Stimulated activated CD8-positive, alpha-beta memory T cell treated with anti-CD3 and anti-CD28 coated beads, Interleukin-4, amount 100 ng/mL, for 4 hours (primary cell): Measurements from ENCODE around the gene PCNT.

Experiments
- DNase-seq, 2 donors: peaks; one replicate each; pipeline ENCODE4 v3.0.0-alpha.2; 2020; ENCODE audit warnings: low read depth in 2 of 2, low spot score in 1 of 2

PCNT gene

GRCh38 chr21:46477765-46478164, 153.8 kb downstream of the PCNT start:
- DNase-seq, result no peak

GRCh38 chr21:46478910-46479309, 155.0 kb downstream of the PCNT start:
- no peak for DNase-seq

GRCh38 chr21:46480466-46480865, 156.5 kb downstream of the PCNT start:
- DNase-seq, result no peak

- no peak for DNase-seq
Measured at GRCh38 chr21:46482225-46482845, 158.4 kb downstream of the PCNT start.

- no peak for DNase-seq
Measured at GRCh38 chr21:46482846-46483231, 158.9 kb downstream of the PCNT start.

- DNase-seq, result no peak
Measured at GRCh38 chr21:46483300-46484295, 159.6 kb downstream of the PCNT start.

- no peak for DNase-seq
Measured at GRCh38 chr21:46486481-46487126, 162.6 kb downstream of the PCNT start.

- no peak for DNase-seq
Measured at GRCh38 chr21:46489162-46489663, 165.3 kb downstream of the PCNT start.

- DNase-seq, result no peak
Measured at GRCh38 chr21:46489800-46490199, 165.8 kb downstream of the PCNT start.

- DNase-seq, result no peak
Measured at GRCh38 chr21:46491553-46491952, 167.6 kb downstream of the PCNT start.

- no peak for DNase-seq
Measured at GRCh38 chr21:46492851-46493250, 168.9 kb downstream of the PCNT start.

- no peak for DNase-seq
Measured at GRCh38 chr21:46493828-46494227, 169.9 kb downstream of the PCNT start.
